GM23248 (cell line): Measurements from ENCODE around the gene GDF7.

ENCODE experiments used
- EZH2 ChIP-seq: fragments of 200-600 bp; sonication (generic); IDR thresholded peaks from 2 replicates; pipeline ENCODE4 v1.6.1; 2018; ENCODE audit warnings: antibody characterized with exemption, mild to moderate bottlenecking; ENCODE audit not compliant: insufficient read depth, poor library complexity, severe bottlenecking
- EZH2phosphoT487 ChIP-seq: fragments of 200-600 bp; sonication (generic); IDR thresholded peaks from 2 replicates; pipeline ENCODE4 v1.6.1; 2018; ENCODE audit warnings: antibody characterized with exemption, moderate library complexity, mild to moderate bottlenecking, low read depth; ENCODE audit not compliant: insufficient read depth

DNA sequence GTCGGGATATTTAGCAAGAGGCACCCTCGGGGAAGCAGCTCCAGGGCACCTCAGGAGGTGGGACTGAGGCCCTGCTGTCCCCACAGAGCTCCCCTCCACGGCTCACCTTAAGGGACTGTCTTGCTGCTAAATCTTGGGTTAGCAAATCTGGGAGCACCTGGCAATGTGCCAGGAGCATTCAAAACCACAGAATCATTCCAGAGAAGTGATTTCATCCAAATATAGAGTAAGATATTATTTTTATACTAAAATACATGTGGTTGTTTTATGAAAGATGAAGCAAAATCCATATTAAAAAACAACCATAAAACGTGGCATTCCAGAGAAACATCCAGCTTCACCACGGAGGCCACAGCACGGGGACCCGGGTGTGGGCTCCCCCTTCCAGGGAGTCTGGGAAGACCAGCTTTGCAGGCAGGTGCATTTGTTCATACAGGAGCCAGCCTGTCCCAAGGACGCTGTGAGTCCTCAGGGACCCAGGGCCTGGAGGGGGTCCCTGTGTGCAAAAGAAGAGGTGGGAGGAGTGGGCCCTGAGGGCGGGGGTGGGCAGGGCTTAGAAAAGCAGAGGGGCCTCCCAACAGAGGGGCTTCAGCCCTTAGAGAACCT, 32.3 kb upstream of the GDF7 start:
- no peak for TF ChIP-seq EZH2
- TF ChIP-seq EZH2phosphoT487 = no peak
